Measurements from ENCODE around the gene GPX8. TPM values are rescaled to one million over a fixed set of nuclear protein-coding genes. Genes with fewer than 3 reads are reported as not detected.

GPX8 gene
- polyA plus RNA-seq, 1 donor from 2014 or later = 1.2 TPM

- Histone ChIP-seq H3F3A (ENCODE audit: insufficient read depth, low read length, poor library complexity, severe bottlenecking) (peaks cover 5% of the 10 kb centered on the region), H3K27me3 (ENCODE audit: insufficient read depth, low read depth, low read length) (no peaks in the 10 kb centered on the region), H3K79me2 (replicated peaks; ENCODE audit: insufficient read depth, low read length) (no peaks in the 10 kb centered on the region), H3K9me2 (ENCODE audit: insufficient read depth, low read length) (no peaks in the 10 kb centered on the region), H3K9me3 (ENCODE audit: low read length) (no peaks in the 10 kb centered on the region), H3K4me3 (ENCODE audit: low read length) (no peak overlapping the region), H3K27ac (ENCODE audit: low read length) (no peak overlapping the region), H3K36me3 (ENCODE audit: insufficient read depth, low read length) (no peaks in the 10 kb centered on the region), H2AFZ (ENCODE audit: low read depth, low read length) (no peak overlapping the region), H4K20me1 (ENCODE audit: insufficient read depth) (no peaks in the 10 kb centered on the region), H3K4me2 (ENCODE audit: low read length) (no peak overlapping the region), H3K9ac (ENCODE audit: low read length) (no peak overlapping the region)
- TF ChIP-seq EZH2 (IDR thresholded peaks at IDR 0.05; ENCODE audit: borderline replicate concordance, insufficient read depth, low read length, poor library complexity, severe bottlenecking) (no peak), REST (IDR thresholded peaks at IDR 0.05; ENCODE audit: borderline replicate concordance) (no peak), SMC3 (conservative IDR thresholded peaks at IDR 0.05; ENCODE audit: poor library complexity) (no peak), TAF1 (IDR thresholded peaks at IDR 0.05; ENCODE audit: low read depth) (no peak), MXI1 (conservative IDR thresholded peaks at IDR 0.05; ENCODE audit: poor library complexity, severe bottlenecking) (no peak), EP300 (conservative IDR thresholded peaks at IDR 0.05; ENCODE audit: poor library complexity, severe bottlenecking) (no peak), CTCF (IDR thresholded peaks at IDR 0.05; ENCODE audit: poor library complexity, severe bottlenecking) (no peak), RAD21 (conservative IDR thresholded peaks at IDR 0.05) (no peak)
These were observed 46.6 kb upstream of the GPX8 start for GRCh38 chr5:55113327-55113726.

- H3K27me3 ChIP-seq (ENCODE audit: insufficient read depth, low read depth, low read length) = no peaks in the 10 kb centered on the region
- H3K9me3 ChIP-seq (ENCODE audit: low read length) = no peaks in the 10 kb centered on the region
- H3K79me2 ChIP-seq (replicated peaks; ENCODE audit: insufficient read depth, low read length) = no peaks in the 10 kb centered on the region
- no peak overlapping the region for H3K4me3 ChIP-seq (ENCODE audit: low read length)
- H3K36me3 ChIP-seq (ENCODE audit: insufficient read depth, low read length) = no peaks in the 10 kb centered on the region
- H3K27ac ChIP-seq (ENCODE audit: low read length) = no peak overlapping the region
- no peak overlapping the region for H3K9ac ChIP-seq (ENCODE audit: low read length)
- no peak overlapping the region for H3K4me2 ChIP-seq (ENCODE audit: low read length)
- TF ChIP-seq REST (IDR thresholded peaks at IDR 0.05; ENCODE audit: borderline replicate concordance) (no peak), POLR2AphosphoS5 (IDR thresholded peaks at IDR 0.05) (no peak), TAF1 (IDR thresholded peaks at IDR 0.05; ENCODE audit: low read depth) (no peak), SMC3 (conservative IDR thresholded peaks at IDR 0.05; ENCODE audit: poor library complexity) (no peak), EZH2 (IDR thresholded peaks at IDR 0.05; ENCODE audit: borderline replicate concordance, insufficient read depth, low read length, poor library complexity, severe bottlenecking) (no peak), EP300 (conservative IDR thresholded peaks at IDR 0.05; ENCODE audit: poor library complexity, severe bottlenecking) (no peak), MXI1 (conservative IDR thresholded peaks at IDR 0.05; ENCODE audit: poor library complexity, severe bottlenecking) (no peak), RAD21 (conservative IDR thresholded peaks at IDR 0.05) (no peak), CTCF (IDR thresholded peaks at IDR 0.05; ENCODE audit: poor library complexity, severe bottlenecking) (no peak)
- no peak overlapping the region for H2AFZ ChIP-seq (ENCODE audit: low read depth, low read length)
- no peaks in the 10 kb centered on the region for H4K20me1 ChIP-seq (ENCODE audit: insufficient read depth)
- peaks cover 5% of the 10 kb centered on the region for H3F3A ChIP-seq (ENCODE audit: insufficient read depth, low read length, poor library complexity, severe bottlenecking)
- H3K9me2 ChIP-seq (ENCODE audit: insufficient read depth, low read length) = no peaks in the 10 kb centered on the region
These were observed 45.9 kb upstream of the GPX8 start for GRCh38 chr5:55114061-55114460.
